ENCODE data around the gene SNPH. TPM values are rescaled to one million over a fixed set of nuclear protein-coding genes. Genes with fewer than 3 reads are reported as not detected.
A peak's percentile ranks its signal among the peaks of the same experiment; 100 is the strongest.

The SNPH gene
- total RNA-seq, 1 donor, result 9.4 TPM

DNA sequence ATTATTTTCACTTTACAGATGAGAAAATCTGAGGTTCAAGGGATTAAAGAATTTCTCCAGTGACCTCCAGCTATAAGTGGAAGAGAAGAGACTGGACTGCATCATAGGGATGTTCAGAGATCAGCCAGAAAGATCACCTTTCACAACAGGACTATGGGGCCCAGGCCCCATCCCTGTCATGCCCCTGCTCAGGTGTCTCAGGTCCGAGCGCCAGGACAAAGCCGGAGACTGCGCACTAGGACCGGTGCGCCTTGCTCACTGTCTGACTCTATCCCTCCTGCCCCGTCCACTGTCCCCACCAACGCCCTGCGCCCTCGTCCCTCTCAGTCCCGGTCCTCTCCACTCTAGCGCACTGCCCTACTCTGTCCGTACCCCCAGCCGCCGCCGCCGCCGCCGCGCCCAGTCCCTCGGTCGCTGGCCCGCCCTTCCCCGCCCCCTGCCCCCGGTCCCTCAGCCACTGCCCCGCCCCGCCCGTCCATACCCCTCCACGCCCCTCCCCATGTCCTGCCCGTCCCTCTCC lies 40.8 kb upstream of the SNPH start:
- Histone ChIP-seq H2AFZ (ENCODE audit: low read length) (peak overlapping the region; percentile 59), H3K9me3 (ENCODE audit: low read depth, low read length) (no peaks in the 10 kb centered on the region), H3K36me3 (ENCODE audit: insufficient read depth, low read length) (no peaks in the 10 kb centered on the region), H3K4me1 (ENCODE audit: insufficient read depth, low read length) (peaks cover 8% of the 10 kb centered on the region), H3K27ac (ENCODE audit: low read depth, low read length) (no peak overlapping the region), H3K4me3 (ENCODE audit: insufficient read depth, low read length) (peak overlapping the region; percentile 62), H3K4me2 (ENCODE audit: insufficient read depth, low read length) (peak overlapping the region; percentile 45), H3K27me3 (ENCODE audit: insufficient read depth, low read length) (peaks cover 35% of the 10 kb centered on the region), H3K79me2 (ENCODE audit: insufficient read depth, low read length) (no peaks in the 10 kb centered on the region), H4K20me1 (ENCODE audit: insufficient read depth, low read length) (no peaks in the 10 kb centered on the region)
- no peak for DNase-seq (ENCODE audit: insufficient read length, low spot score, missing footprints)
- TF ChIP-seq, protein P1, sequence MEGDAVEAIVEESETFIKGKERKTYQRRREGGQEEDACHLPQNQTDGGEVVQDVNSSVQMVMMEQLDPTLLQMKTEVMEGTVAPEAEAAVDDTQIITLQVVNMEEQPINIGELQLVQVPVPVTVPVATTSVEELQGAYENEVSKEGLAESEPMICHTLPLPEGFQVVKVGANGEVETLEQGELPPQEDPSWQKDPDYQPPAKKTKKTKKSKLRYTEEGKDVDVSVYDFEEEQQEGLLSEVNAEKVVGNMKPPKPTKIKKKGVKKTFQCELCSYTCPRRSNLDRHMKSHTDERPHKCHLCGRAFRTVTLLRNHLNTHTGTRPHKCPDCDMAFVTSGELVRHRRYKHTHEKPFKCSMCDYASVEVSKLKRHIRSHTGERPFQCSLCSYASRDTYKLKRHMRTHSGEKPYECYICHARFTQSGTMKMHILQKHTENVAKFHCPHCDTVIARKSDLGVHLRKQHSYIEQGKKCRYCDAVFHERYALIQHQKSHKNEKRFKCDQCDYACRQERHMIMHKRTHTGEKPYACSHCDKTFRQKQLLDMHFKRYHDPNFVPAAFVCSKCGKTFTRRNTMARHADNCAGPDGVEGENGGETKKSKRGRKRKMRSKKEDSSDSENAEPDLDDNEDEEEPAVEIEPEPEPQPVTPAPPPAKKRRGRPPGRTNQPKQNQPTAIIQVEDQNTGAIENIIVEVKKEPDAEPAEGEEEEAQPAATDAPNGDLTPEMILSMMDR (IDR thresholded peaks at IDR 0.05; ENCODE audit: extremely low read depth, low read depth, low read length), result no peak

DNA sequence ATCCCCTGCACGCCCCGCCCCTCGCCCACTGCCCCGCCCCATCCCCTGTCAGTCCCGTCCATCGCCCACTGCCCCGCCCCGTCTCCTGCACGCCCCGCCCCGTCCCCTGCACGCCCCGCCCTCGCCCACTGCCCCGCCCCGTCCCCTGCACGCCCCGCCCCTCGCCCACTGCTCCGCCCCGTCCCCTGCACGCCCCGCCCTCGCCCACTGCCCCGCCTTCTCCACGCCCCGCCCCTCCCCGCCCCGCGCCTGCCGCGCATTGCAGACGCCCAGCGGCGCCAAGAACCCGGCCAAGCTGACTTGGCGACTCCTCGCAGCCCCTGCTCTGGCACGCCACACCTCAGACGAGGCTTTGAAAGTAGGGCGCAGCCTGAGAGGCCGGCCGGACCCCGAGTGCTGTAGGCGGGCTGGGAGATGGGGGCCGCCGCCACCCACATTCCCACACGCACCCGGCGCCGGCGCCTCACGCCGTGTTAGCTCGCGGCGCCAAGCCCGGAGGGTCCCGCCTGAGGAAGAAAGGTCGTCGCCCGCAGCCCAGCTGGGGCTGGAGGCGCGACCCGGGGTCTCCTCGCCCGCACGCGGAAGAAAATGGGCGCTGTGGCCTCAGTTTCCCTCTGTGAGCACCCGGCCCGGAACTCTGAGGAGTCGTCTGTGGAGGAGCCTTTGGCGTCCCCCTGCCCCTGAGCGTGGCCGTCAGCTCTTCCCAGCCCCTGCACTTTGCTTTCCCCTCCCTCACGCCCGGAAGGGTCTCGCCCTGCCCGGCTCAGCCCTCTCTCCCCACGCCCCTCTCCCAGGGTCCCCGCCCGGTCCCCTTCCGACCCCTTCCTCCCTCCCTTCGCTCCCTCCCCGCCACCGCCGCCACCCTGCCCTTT lies 40.1 kb upstream of the SNPH start, which contains the start of gene RAD21L1:
Gene RAD21L1 (plus strand): TSS at position 262 of the 872 bp plus-strand sequence. CDS start 2,410 bp downstream, outside the sequence.
- Histone ChIP-seq H3K79me2 (ENCODE audit: insufficient read depth, low read length) (no peaks in the 10 kb centered on the region), H3K27ac (ENCODE audit: low read depth, low read length) (no peak within 1 kb of the TSS), H2AFZ (ENCODE audit: low read length) (peak within 1 kb of the TSS; percentile 84), H3K4me1 (ENCODE audit: insufficient read depth, low read length) (peaks cover 8% of the 10 kb centered on the region), H3K4me2 (ENCODE audit: insufficient read depth, low read length) (peak within 1 kb of the TSS; percentile 92), H3K4me3 (ENCODE audit: insufficient read depth, low read length) (peak within 1 kb of the TSS; percentile 74), H3K36me3 (ENCODE audit: insufficient read depth, low read length) (no peaks in the 10 kb centered on the region), H3K9me3 (ENCODE audit: low read depth, low read length) (no peaks in the 10 kb centered on the region), H4K20me1 (ENCODE audit: insufficient read depth, low read length) (no peaks in the 10 kb centered on the region), H3K27me3 (ENCODE audit: insufficient read depth, low read length) (peaks cover 39% of the 10 kb centered on the region)
- DNase-seq (ENCODE audit: insufficient read length, low spot score, missing footprints), result peak; percentile 96
- TF ChIP-seq, protein P1 (IDR thresholded peaks at IDR 0.05; ENCODE audit: extremely low read depth, low read depth, low read length), result no peak

- no peak overlapping the region for H3K4me2 ChIP-seq (ENCODE audit: insufficient read depth, low read length)
- H2AFZ ChIP-seq (ENCODE audit: low read length), result no peak overlapping the region
- H3K27ac ChIP-seq (ENCODE audit: low read depth, low read length), result no peak overlapping the region
- no peak for DNase-seq (ENCODE audit: insufficient read length, low spot score, missing footprints)
- H4K20me1 ChIP-seq (ENCODE audit: insufficient read depth, low read length), result no peaks in the 10 kb centered on the region
- TF ChIP-seq, protein P1 (IDR thresholded peaks at IDR 0.05; ENCODE audit: extremely low read depth, low read depth, low read length), result no peak
- H3K27me3 ChIP-seq (ENCODE audit: insufficient read depth, low read length), result peaks cover 69% of the 10 kb centered on the region
- H3K9me3 ChIP-seq (ENCODE audit: low read depth, low read length), result no peaks in the 10 kb centered on the region
- H3K79me2 ChIP-seq (ENCODE audit: insufficient read depth, low read length), result no peaks in the 10 kb centered on the region
- no peaks in the 10 kb centered on the region for H3K36me3 ChIP-seq (ENCODE audit: insufficient read depth, low read length)
- H3K4me1 ChIP-seq (ENCODE audit: insufficient read depth, low read length), result peaks cover 8% of the 10 kb centered on the region
- H3K4me3 ChIP-seq (ENCODE audit: insufficient read depth, low read length), result no peak overlapping the region
Measured at GRCh38 chr20:1229541-1229940, 36.6 kb upstream of the SNPH start.

Data from osteoblast (primary cell).